Spinal cord (tissue), 10 donors: ENCODE results near the gene TRIM28. TPM values are rescaled to one million over a fixed set of nuclear protein-coding genes. Genes with fewer than 3 reads are reported as not detected.

Experiments used
- DNase-seq, 6 donors: peaks; one replicate each; pipeline versions ENCODE4 v3.0.0 to v3.0.0-alpha.2; 2013 to 2015; ENCODE audit warnings: low spot score in 6 of 6, low read depth in 4 of 6
- H3K27ac ChIP-seq: one replicate; pipeline ENCODE4 v1.5.1; 2013; ENCODE audit warnings: low read depth, low read length, control low read depth
- H3K27me3 ChIP-seq: one replicate; pipeline ENCODE4 v1.6.1; 2013; ENCODE audit warnings: low read length; ENCODE audit not compliant: control insufficient read depth, insufficient read depth
- H3K36me3 ChIP-seq: one replicate; pipeline ENCODE4 v1.6.1; 2013; ENCODE audit warnings: low read length; ENCODE audit not compliant: control insufficient read depth, insufficient read depth
- H3K4me1 ChIP-seq: one replicate; pipeline ENCODE4 v1.6.1; 2013; ENCODE audit warnings: low read length; ENCODE audit not compliant: control insufficient read depth, insufficient read depth
- H3K4me3 ChIP-seq: one replicate; pipeline ENCODE4 v1.5.1; 2013; ENCODE audit warnings: low read depth, low read length, control low read depth
- H3K9me3 ChIP-seq: one replicate; pipeline ENCODE4 v1.6.1; 2013; ENCODE audit warnings: low read length; ENCODE audit not compliant: control insufficient read depth, insufficient read depth
- WGBS: methylation state at CpG from one replicate; pipeline ENCODE4 v1.1.5; 2013; ENCODE audit warnings: missing lambda C conversion rate; ENCODE audit not compliant: insufficient coverage; 5-methylcytosine and 5-hydroxymethylcytosine counted together
- polyA plus RNA-seq, 2 donors: library from polyadenylated mRNA; unstranded; fragments of 120-200 nt; gene quantifications; one replicate each; pipeline ENCODE4 v1.2.1, GENCODE V29; 2013; ENCODE audit not compliant: insufficient read length in 2 of 2
- total RNA-seq, 2 donors: library from RNA; depleted of rRNA in 1 of 2; stranded (reverse); fragments of 120-200 nt in 1 of 2; fragments of >200 nt in 1 of 2; gene quantifications; one replicate each; pipeline versions ENCODE4 v1.2.3 to v1.2.4, GENCODE V29; 2013 to 2014
- donor health status: healthy.

Gene TRIM28
- total and polyA plus RNA-seq, 4 donors: 203 to 522 (median 387) TPM

GRCh38 chr19:58560007-58560887 lies 16.4 kb downstream of the TRIM28 start:
- 80% methylated on average over 5 of the region's 8 CpGs for WGBS
- peaks cover 23% of the 10 kb centered on the region for H3K36me3 ChIP-seq
- peaks cover 75% of the 10 kb centered on the region for H3K4me1 ChIP-seq
- no peaks in the 10 kb centered on the region for H3K9me3 ChIP-seq
- DNase-seq: no peak
- H3K27ac ChIP-seq: peak overlapping the region; percentile 100
- H3K27me3 ChIP-seq: peaks cover 4% of the 10 kb centered on the region
- peak overlapping the region; percentile 97 for H3K4me3 ChIP-seq

GRCh38 chr19:58560921-58561320 lies 17.1 kb downstream of the TRIM28 start:
- no peak overlapping the region for H3K4me3 ChIP-seq
- no peak for DNase-seq
- no peak overlapping the region for H3K27ac ChIP-seq
- peaks cover 4% of the 10 kb centered on the region for H3K27me3 ChIP-seq
- H3K4me1 ChIP-seq: peaks cover 69% of the 10 kb centered on the region
- H3K9me3 ChIP-seq: no peaks in the 10 kb centered on the region
- peaks cover 18% of the 10 kb centered on the region for H3K36me3 ChIP-seq

DNA sequence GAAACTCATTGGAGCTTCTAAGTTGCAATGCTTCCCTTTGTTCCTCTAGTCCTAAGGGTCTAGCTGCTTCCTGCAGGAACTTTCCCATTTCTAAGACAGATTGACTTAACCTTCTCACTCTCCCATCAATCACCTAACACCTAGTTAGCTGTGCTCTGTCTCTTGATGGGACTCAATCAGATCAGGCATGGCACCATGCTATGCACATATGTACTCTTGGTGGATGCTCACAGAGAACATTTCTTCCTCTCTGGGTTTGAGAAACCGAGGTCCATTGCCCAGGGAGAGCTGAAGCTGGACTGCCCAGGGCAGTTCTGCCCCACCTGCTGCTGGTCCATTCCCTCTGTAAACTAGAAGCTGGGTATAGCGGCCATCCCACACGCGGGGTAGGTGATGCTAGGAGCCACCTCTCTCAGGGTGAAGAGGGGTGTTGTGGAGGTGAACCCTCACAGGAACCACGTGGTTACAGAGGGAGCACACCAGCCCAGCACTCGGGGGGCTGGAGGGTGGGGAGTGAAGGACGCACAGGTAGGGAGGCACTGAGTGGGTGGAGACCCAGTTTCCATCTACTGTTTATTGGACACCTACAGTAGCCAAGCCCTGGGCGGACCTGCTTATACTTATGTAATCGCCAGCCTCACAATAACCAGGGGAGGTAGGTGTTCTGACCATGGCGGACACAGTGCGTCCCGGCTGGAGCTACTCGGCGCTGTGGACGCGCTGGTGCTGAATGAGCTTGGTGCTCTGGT lies 17.7 kb downstream of the TRIM28 start:
- no peak for DNase-seq
- Histone ChIP-seq H3K4me1 (peaks cover 62% of the 10 kb centered on the region), H3K27ac (no peak overlapping the region), H3K9me3 (no peaks in the 10 kb centered on the region), H3K4me3 (no peak overlapping the region), H3K27me3 (peaks cover 4% of the 10 kb centered on the region), H3K36me3 (peaks cover 14% of the 10 kb centered on the region)
- 68% methylated on average over 10 of the region's 16 CpGs for WGBS

GRCh38 chr19:58562122-58563033 lies 18.5 kb downstream of the TRIM28 start:
- H3K9me3 ChIP-seq: no peaks in the 10 kb centered on the region
- peaks cover 14% of the 10 kb centered on the region for H3K36me3 ChIP-seq
- H3K4me1 ChIP-seq: peaks cover 54% of the 10 kb centered on the region
- DNase-seq: peak in 2 of 6 donors; percentile 69 to 79
- H3K4me3 ChIP-seq: peak overlapping the region; percentile 35
- H3K27me3 ChIP-seq: peaks cover 4% of the 10 kb centered on the region
- 7% methylated on average over 107 of the region's 107 CpGs for WGBS
- H3K27ac ChIP-seq: peak overlapping the region; percentile 40

- DNase-seq: peak in 3 of 6 donors; percentile 24 to 90 (median 68)
- Histone ChIP-seq H3K36me3 (peaks cover 15% of the 10 kb centered on the region), H3K4me1 (peaks cover 47% of the 10 kb centered on the region), H3K27me3 (peaks cover 4% of the 10 kb centered on the region), H3K4me3 (peak overlapping the region; percentile 35), H3K9me3 (no peaks in the 10 kb centered on the region), H3K27ac (peak overlapping the region; percentile 7)
- WGBS: 4% methylated on average over 37 of the region's 40 CpGs
These were observed 19.2 kb downstream of the TRIM28 start for GRCh38 chr19:58563034-58563573.

DNA sequence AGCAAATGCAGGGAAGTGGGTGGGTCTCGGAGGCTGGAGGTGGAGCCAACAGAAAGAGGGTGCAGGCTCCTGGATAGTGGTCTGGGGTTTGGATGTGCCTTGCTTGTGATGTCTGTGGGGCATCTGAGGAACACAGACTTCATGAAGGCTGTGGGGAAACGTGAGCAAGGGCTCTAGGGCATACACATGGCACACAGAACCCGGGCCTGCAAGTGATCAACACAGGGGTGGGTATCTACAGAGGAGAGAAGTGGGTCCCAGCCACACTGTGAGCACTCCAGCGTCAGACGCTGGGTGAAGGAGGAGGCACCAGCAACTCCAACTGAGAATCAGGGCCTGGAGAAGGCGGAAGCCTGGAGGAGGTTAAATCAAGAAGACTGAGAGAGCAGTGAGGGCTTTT lies 20.0 kb downstream of the TRIM28 start:
- DNase-seq: no peak

DNA sequence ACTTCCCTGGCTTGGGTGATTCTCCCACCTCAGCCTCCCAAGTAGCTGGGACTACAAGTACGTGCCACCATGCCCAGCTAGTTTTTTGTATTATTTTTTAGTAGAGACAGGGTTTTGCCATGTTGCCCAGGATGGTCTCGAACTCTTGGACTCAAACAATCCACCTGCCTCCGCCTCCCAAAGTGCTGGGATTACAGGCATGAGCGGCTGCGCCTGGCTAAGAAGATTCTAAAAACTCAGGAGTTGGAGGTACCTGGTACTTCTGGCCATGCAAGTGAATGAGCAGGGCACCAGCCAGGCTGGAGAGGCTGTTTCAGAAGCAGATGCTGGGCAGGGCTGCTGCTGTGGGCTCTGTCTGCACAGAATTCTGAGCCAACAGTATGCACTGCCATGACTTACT lies 23.1 kb downstream of the TRIM28 start:
- no peak for DNase-seq
- no peak overlapping the region for H3K27ac ChIP-seq
- peaks cover 25% of the 10 kb centered on the region for H3K4me1 ChIP-seq
- 95% methylated on average over 4 of the region's 5 CpGs for WGBS
- peaks cover 49% of the 10 kb centered on the region for H3K36me3 ChIP-seq
- peaks cover 4% of the 10 kb centered on the region for H3K27me3 ChIP-seq
- no peak overlapping the region for H3K4me3 ChIP-seq
- H3K9me3 ChIP-seq: no peaks in the 10 kb centered on the region

More for the DNA sequence above, 20.0 kb downstream of the TRIM28 start:
- H3K27ac ChIP-seq: no peak overlapping the region
- H3K9me3 ChIP-seq: no peaks in the 10 kb centered on the region
- H3K4me1 ChIP-seq: peaks cover 47% of the 10 kb centered on the region
- H3K36me3 ChIP-seq: peaks cover 18% of the 10 kb centered on the region
- peaks cover 4% of the 10 kb centered on the region for H3K27me3 ChIP-seq
- WGBS: 59% methylated on average over 5 of the region's 6 CpGs
- H3K4me3 ChIP-seq: no peak overlapping the region

DNA sequence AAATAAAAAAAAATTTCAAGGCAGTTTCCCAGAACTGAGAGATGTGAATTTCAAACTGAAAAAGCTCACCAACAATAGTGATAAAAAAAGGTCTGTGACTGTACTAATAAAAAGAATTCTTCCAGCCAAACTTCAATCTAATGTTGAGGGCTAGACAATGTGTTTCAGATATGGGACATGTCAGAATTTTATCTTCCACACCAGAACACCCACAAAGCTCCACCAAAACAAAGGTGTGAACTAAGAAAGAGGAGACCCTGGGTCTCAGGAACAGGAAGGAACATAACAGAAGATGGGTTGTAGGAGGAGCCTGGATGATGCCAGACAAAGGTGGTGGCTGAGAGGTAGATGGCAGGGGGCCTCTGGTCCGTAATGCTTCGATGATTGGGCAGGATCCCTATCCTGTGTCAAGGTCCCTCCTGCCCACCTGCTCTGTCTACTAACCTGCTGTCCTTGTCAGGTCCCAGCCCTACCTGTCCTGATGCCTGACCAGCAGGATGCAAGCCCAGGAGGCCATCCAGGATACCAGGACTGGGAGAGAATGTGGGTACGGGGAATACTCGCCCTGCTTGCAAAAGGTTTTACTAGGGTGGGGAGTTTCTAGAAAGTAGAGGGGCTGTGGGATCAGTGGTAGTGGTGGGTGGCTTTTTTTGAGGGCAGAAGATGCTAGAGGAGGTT lies 24.7 kb downstream of the TRIM28 start:
- no peak overlapping the region for H3K4me3 ChIP-seq
- no peak for DNase-seq
- peaks cover 47% of the 10 kb centered on the region for H3K36me3 ChIP-seq
- H3K27me3 ChIP-seq: no peaks in the 10 kb centered on the region
- 98% methylated on average over 4 of the region's 4 CpGs for WGBS
- no peaks in the 10 kb centered on the region for H3K9me3 ChIP-seq
- H3K27ac ChIP-seq: no peak overlapping the region
- H3K4me1 ChIP-seq: peaks cover 20% of the 10 kb centered on the region
